Progenitor cell of endocrine pancreas (in vitro differentiated cells): ENCODE results near the gene MAGEH1. TPM values are rescaled to one million over a fixed set of nuclear protein-coding genes. Genes with fewer than 3 reads are reported as not detected.
"Not testable (repeated sequence)": the region's sequence is repeated elsewhere in the genome, so short reads cannot be mapped to it uniquely, and the experiment has no call there.

Experiments
- DNase-seq: peaks from one replicate; pipeline ENCODE4 v3.0.0; 2021; ENCODE audit warnings: low spot score; ENCODE audit not compliant: unreplicated experiment
- H3K27ac Mint-ChIP-seq: 2 replicates; pipeline ENCODE4 v1.8.0; 2021; ENCODE audit warnings: mild to moderate bottlenecking, moderate library complexity, mixed read lengths
- H3K27me3 Mint-ChIP-seq: 2 replicates; pipeline ENCODE4 v1.8.0; 2021; ENCODE audit warnings: mixed read lengths
- H3K36me3 Mint-ChIP-seq: 2 replicates; pipeline ENCODE4 v1.8.0; 2022; ENCODE audit warnings: mixed read lengths; ENCODE audit not compliant: insufficient read depth
- H3K4me1 Mint-ChIP-seq: 2 replicates; pipeline ENCODE4 v1.8.0; 2021; ENCODE audit warnings: low read depth, mixed read lengths
- H3K4me3 Mint-ChIP-seq: 2 replicates; pipeline ENCODE4 v1.8.0; 2021; ENCODE audit warnings: low read depth, mild to moderate bottlenecking, moderate library complexity, mixed read lengths
- H3K9me3 Mint-ChIP-seq: 2 replicates; pipeline ENCODE4 v1.8.0; 2021; ENCODE audit warnings: low read depth, mixed read lengths
- long read RNA-seq: library from polyadenylated mRNA; unstranded; transcript quantifications from one replicate; pipeline ENCODE4 v2.0.0, GENCODE V29; 2020
- total RNA-seq: library from RNA; stranded (reverse); gene quantifications from 2 replicates; pipeline ENCODE4 v1.2.1, GENCODE V29; 2021
- TF ChIP-seq, protein P1 (sequence below): fragments of 200-600 bp; sonication (generic); IDR thresholded peaks from one replicate; pipeline ENCODE4 v1.5.0; 2021; ENCODE audit warnings: antibody characterized with exemption, mild to moderate bottlenecking; ENCODE audit not compliant: unreplicated experiment

The MAGEH1 gene, protein sequence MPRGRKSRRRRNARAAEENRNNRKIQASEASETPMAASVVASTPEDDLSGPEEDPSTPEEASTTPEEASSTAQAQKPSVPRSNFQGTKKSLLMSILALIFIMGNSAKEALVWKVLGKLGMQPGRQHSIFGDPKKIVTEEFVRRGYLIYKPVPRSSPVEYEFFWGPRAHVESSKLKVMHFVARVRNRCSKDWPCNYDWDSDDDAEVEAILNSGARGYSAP
- total RNA-seq = 28.3 and 33.6 TPM in 2 replicates
- long read RNA-seq, transcript MAGEH1-201 (1 exons, 1,462 nt) = major isoform, 102 of 102 reads
- long read RNA-seq, partial matches to known transcripts = 0 of 102 reads
- long read RNA-seq, other reads (novel, unspliced or antisense) = 0 of 102 reads

DNA sequence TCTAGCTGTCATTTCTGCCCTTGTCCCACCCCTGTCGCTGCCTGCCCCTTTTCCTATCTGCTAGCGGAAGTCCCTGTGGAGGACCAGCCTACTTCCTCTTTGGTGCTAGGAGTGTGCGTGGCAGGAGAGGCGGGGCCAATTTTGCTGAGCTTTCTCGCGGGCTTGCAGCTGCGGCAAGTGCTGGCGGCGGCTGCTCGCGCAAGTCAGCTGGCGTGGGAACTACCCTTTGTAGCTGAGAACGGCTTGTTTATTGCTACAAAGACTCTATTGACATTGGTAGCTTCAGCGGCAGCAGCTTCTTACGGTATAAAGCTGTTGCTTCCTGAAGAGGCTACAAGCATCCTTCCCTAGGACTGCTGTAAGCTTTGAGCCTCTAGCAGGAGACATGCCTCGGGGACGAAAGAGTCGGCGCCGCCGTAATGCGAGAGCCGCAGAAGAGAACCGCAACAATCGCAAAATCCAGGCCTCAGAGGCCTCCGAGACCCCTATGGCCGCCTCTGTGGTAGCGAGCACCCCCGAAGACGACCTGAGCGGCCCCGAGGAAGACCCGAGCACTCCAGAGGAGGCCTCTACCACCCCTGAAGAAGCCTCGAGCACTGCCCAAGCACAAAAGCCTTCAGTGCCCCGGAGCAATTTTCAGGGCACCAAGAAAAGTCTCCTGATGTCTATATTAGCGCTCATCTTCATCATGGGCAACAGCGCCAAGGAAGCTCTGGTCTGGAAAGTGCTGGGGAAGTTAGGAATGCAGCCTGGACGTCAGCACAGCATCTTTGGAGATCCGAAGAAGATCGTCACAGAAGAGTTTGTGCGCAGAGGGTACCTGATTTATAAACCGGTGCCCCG is at the start of gene MAGEH1:
TSS of gene MAGEH1 (plus strand) at position 138 of the 843 bp plus-strand sequence. CDS start at position 386, 248 bp downstream.
- H3K27me3 Mint-ChIP-seq = no peaks in the 10 kb centered on the region
- H3K9me3 Mint-ChIP-seq = peaks cover 6% of the 10 kb centered on the region
- H3K4me3 Mint-ChIP-seq = peak within 1 kb of the TSS; percentile 87
- TF ChIP-seq, protein P1, sequence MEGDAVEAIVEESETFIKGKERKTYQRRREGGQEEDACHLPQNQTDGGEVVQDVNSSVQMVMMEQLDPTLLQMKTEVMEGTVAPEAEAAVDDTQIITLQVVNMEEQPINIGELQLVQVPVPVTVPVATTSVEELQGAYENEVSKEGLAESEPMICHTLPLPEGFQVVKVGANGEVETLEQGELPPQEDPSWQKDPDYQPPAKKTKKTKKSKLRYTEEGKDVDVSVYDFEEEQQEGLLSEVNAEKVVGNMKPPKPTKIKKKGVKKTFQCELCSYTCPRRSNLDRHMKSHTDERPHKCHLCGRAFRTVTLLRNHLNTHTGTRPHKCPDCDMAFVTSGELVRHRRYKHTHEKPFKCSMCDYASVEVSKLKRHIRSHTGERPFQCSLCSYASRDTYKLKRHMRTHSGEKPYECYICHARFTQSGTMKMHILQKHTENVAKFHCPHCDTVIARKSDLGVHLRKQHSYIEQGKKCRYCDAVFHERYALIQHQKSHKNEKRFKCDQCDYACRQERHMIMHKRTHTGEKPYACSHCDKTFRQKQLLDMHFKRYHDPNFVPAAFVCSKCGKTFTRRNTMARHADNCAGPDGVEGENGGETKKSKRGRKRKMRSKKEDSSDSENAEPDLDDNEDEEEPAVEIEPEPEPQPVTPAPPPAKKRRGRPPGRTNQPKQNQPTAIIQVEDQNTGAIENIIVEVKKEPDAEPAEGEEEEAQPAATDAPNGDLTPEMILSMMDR = no peak
- H3K36me3 Mint-ChIP-seq = no peaks in the 10 kb centered on the region
- peak within 1 kb of the TSS; percentile 87 for H3K27ac Mint-ChIP-seq
- H3K4me1 Mint-ChIP-seq = peaks cover 7% of the 10 kb centered on the region
- DNase-seq = peak; percentile 29

DNA sequence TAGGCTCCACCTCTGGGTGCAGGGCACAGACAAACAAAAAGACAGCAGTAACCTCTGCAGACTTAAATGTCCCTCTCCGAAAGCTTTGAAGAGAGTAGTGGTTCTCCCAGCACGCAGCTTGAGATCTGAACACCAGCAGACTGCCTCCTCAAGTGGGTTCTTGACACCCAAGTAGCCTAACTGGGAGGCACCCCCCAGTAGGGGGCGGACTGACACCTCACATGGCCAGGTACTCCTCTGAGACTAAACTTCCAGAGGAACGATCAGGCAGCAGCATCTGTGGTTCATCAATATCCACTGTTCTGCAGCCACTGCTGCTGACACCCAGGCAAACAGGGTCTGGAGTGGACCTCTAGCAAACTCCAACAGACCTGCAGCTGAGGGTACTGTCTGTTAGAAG is 24.8 kb upstream of the MAGEH1 start:
- H3K4me1 Mint-ChIP-seq, H3K27me3 Mint-ChIP-seq, H3K4me3 Mint-ChIP-seq, H3K36me3 Mint-ChIP-seq, H3K27ac Mint-ChIP-seq, DNase-seq: not testable (repeated sequence)
- H3K9me3 Mint-ChIP-seq = peaks cover 35% of the 10 kb centered on the region

DNA sequence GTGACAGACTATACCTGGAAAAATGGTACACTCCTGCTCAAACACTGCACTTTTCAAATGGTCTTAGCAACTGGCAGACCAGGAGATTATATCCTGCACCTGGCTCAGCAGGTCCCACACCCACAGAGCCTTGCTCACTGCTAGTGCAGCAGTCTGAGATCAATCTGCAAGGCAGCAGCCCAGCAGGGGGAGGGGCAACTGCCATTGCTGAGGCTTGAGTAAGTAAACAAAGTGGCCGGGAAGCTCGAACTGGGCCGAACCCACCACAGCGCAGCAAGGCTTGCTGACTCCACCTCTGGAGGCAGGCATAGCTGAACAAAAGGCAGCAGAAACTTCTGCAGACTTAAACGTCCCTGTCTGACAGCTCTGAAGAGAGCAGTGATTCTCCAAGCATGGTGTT is 8.5 kb upstream of the MAGEH1 start:
- DNase-seq, H3K27ac Mint-ChIP-seq, H3K36me3 Mint-ChIP-seq, H3K4me1 Mint-ChIP-seq, H3K4me3 Mint-ChIP-seq, H3K27me3 Mint-ChIP-seq: not testable (repeated sequence)
- peaks cover 39% of the 10 kb centered on the region for H3K9me3 Mint-ChIP-seq

DNA sequence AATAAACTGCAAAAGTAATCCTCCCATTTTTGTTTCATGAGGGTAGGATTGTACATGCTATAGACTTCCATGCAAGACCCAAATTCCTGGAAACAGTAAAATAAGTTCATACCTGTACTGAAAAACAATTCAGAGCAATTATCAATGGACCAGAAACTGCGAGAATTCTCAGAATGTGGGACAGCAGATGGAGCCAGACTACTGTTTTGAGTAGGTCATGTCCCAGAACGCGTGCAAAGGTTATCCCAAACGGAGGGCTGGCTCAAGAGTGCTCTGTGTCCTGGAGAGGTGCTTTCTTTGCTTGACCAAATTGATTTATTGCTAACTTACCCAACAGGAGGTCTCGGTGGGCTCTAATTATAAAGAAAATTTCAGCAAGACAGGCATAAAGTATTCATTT is 1.7 kb upstream of the MAGEH1 start:
- Mint-ChIP-seq H3K27me3 (no peaks in the 10 kb centered on the region), H3K4me1 (peaks cover 7% of the 10 kb centered on the region), H3K36me3 (no peaks in the 10 kb centered on the region), H3K27ac (no peak overlapping the region), H3K4me3 (no peak overlapping the region), H3K9me3 (peaks cover 15% of the 10 kb centered on the region)
- no peak for DNase-seq
- TF ChIP-seq, protein P1 = no peak

DNA sequence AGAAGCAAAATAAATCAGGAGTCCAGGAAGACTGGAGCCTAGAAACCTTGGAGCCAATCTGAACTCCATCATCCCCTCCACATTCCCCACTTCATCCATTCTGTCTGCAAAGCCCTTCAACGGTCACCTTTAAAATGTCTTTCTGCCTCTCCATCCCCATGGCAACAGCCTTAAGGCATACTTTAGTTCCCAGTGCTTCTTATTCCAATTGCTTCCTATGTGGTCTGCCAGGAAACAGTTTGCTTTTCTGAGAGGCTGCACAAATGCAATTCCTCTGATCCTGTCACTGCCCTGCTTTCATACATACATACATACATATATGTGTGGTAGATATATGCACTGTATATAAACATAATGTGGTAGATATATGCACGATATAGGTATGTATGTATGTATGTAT is 786 bp upstream of the MAGEH1 start:
- peak overlapping the region; percentile 87 for H3K4me3 Mint-ChIP-seq
- H3K4me1 Mint-ChIP-seq = peaks cover 7% of the 10 kb centered on the region
- H3K36me3 Mint-ChIP-seq = no peaks in the 10 kb centered on the region
- H3K27ac Mint-ChIP-seq = no peak overlapping the region
- peaks cover 7% of the 10 kb centered on the region for H3K9me3 Mint-ChIP-seq
- no peak for DNase-seq
- H3K27me3 Mint-ChIP-seq = no peaks in the 10 kb centered on the region
- TF ChIP-seq, protein P1 = no peak

DNA sequence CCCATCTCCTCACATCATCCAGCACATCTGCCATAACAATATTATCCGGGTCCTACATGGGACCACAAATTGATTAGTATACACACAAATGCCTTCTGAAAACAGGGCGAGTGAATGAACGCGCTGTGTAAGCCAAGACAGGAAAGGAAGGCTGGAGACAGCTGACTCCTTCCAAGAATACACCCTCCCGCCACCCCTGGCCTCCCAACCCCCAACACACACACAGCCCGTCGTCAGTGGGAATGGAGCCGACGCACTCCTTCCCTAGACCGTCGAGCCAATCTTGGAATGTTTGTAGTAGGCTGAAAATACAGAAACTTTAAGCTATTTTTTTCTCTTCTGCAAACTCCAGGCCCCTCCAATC is 319 bp upstream of the MAGEH1 start:
- no peaks in the 10 kb centered on the region for H3K27me3 Mint-ChIP-seq
- no peak for DNase-seq
- peak overlapping the region; percentile 87 for H3K27ac Mint-ChIP-seq
- H3K4me3 Mint-ChIP-seq = peak overlapping the region; percentile 87
- no peaks in the 10 kb centered on the region for H3K36me3 Mint-ChIP-seq
- H3K4me1 Mint-ChIP-seq = peaks cover 7% of the 10 kb centered on the region
- H3K9me3 Mint-ChIP-seq = peaks cover 6% of the 10 kb centered on the region
- TF ChIP-seq, protein P1 = no peak
